Measurements from ENCODE around the gene OR5A1.

Gene OR5A1

GRCh38 chr11:59436169-59436568, at the start of gene OR5A1:
OR5A1 (plus strand) TSS chr11:59436469; CDS start chr11:59443169, 6,700 bp downstream.
- no peak for ATAC-seq
- TF ChIP-seq, protein P1, sequence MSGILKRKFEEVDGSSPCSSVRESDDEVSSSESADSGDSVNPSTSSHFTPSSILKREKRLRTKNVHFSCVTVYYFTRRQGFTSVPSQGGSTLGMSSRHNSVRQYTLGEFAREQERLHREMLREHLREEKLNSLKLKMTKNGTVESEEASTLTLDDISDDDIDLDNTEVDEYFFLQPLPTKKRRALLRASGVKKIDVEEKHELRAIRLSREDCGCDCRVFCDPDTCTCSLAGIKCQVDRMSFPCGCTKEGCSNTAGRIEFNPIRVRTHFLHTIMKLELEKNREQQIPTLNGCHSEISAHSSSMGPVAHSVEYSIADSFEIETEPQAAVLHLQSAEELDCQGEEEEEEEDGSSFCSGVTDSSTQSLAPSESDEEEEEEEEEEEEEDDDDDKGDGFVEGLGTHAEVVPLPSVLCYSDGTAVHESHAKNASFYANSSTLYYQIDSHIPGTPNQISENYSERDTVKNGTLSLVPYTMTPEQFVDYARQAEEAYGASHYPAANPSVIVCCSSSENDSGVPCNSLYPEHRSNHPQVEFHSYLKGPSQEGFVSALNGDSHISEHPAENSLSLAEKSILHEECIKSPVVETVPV (CRISPR knock-in tag; IDR thresholded peaks at IDR 0.05), result no peak
- TF ChIP-seq TOX (CRISPR knock-in tag; IDR thresholded peaks at IDR 0.05; ENCODE audit: borderline replicate concordance) (no peak), ZNF70 (CRISPR knock-in tag; IDR thresholded peaks at IDR 0.05) (no peak), ZFP3 (CRISPR knock-in tag; IDR thresholded peaks at IDR 0.05) (no peak), ARNTL (CRISPR knock-in tag; IDR thresholded peaks at IDR 0.05; ENCODE audit: borderline replicate concordance, low read depth) (no peak), BACH2 (CRISPR knock-in tag; IDR thresholded peaks at IDR 0.05; ENCODE audit: borderline replicate concordance) (no peak), ZNF8 (CRISPR knock-in tag; IDR thresholded peaks at IDR 0.05) (no peak), GLIS3 (CRISPR knock-in tag; IDR thresholded peaks at IDR 0.05) (no peak), POU6F1 (CRISPR knock-in tag; IDR thresholded peaks at IDR 0.05; ENCODE audit: borderline replicate concordance, low read depth) (no peak), PATZ1 (CRISPR knock-in tag; IDR thresholded peaks at IDR 0.05; ENCODE audit: borderline replicate concordance) (no peak), ESRRG (CRISPR knock-in tag; IDR thresholded peaks at IDR 0.05) (no peak), ZFP30 (CRISPR knock-in tag; IDR thresholded peaks at IDR 0.05) (no peak), ISL1 (CRISPR knock-in tag; IDR thresholded peaks at IDR 0.05) (no peak), PPARA (CRISPR knock-in tag; IDR thresholded peaks at IDR 0.05; ENCODE audit: borderline replicate concordance) (no peak), ZC3H10 (CRISPR knock-in tag; IDR thresholded peaks at IDR 0.05) (no peak)
- TF ChIP-seq, protein P2, sequence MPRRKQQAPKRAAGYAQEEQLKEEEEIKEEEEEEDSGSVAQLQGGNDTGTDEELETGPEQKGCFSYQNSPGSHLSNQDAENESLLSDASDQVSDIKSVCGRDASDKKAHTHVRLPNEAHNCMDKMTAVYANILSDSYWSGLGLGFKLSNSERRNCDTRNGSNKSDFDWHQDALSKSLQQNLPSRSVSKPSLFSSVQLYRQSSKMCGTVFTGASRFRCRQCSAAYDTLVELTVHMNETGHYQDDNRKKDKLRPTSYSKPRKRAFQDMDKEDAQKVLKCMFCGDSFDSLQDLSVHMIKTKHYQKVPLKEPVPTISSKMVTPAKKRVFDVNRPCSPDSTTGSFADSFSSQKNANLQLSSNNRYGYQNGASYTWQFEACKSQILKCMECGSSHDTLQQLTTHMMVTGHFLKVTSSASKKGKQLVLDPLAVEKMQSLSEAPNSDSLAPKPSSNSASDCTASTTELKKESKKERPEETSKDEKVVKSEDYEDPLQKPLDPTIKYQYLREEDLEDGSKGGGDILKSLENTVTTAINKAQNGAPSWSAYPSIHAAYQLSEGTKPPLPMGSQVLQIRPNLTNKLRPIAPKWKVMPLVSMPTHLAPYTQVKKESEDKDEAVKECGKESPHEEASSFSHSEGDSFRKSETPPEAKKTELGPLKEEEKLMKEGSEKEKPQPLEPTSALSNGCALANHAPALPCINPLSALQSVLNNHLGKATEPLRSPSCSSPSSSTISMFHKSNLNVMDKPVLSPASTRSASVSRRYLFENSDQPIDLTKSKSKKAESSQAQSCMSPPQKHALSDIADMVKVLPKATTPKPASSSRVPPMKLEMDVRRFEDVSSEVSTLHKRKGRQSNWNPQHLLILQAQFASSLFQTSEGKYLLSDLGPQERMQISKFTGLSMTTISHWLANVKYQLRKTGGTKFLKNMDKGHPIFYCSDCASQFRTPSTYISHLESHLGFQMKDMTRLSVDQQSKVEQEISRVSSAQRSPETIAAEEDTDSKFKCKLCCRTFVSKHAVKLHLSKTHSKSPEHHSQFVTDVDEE (CRISPR knock-in tag; IDR thresholded peaks at IDR 0.05), result no peak

GRCh38 chr11:59394186-59394585, 42.1 kb upstream of the OR5A1 start:
- ATAC-seq, result no peak
- TF ChIP-seq POU6F1 (CRISPR knock-in tag; IDR thresholded peaks at IDR 0.05; ENCODE audit: borderline replicate concordance, low read depth), result no peak
- TF ChIP-seq RARB (CRISPR knock-in tag; IDR thresholded peaks at IDR 0.05), result no peak
- TF ChIP-seq ZFP3 (CRISPR knock-in tag; IDR thresholded peaks at IDR 0.05), result no peak
- no peak for TF ChIP-seq CSDC2 (CRISPR knock-in tag; IDR thresholded peaks at IDR 0.05)

DNA sequence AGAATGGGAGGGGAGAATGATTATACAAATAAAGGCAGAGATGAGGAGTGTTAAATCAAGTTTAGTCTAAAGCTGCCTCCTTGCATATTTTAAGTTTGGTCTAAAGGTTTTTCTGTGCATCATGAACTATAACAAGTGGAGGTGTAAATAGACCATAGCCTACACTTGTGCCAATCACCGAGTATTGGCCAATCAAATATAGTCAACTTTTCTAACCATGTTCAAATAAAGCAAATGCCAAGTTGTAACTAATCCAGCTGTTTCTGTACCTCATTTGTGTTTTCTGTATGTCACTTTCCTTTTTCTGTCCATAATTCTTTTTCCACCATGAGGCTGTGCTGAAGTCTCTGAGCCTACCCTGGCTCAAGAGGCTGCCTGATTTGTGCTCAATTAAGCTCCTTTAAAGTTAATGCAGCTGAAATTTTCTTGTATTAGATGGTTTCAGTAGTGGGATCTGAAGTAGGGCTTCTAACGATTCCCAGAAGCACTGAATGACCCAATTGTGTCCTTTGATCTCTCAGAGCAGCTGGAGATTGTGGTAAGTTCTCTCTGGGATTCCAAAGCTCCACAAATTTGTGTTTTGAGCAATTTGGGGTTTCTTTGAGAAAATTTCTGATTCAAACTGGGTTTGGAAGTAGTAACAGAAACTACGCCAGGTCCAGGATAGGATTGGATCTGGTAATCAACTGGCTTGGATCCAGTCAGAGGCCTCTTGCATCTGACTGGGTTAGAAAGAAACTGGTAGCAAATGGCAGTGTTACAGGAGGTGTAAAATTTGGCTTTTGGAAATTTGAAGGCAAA, 35.6 kb upstream of the OR5A1 start:
- ATAC-seq, result no peak
- TF ChIP-seq POU6F1 (CRISPR knock-in tag; IDR thresholded peaks at IDR 0.05; ENCODE audit: borderline replicate concordance, low read depth), result no peak
- TF ChIP-seq TOX (CRISPR knock-in tag; IDR thresholded peaks at IDR 0.05; ENCODE audit: borderline replicate concordance), result no peak
- no peak for TF ChIP-seq ZFP3 (CRISPR knock-in tag; IDR thresholded peaks at IDR 0.05)
- no peak for TF ChIP-seq ZNF70 (CRISPR knock-in tag; IDR thresholded peaks at IDR 0.05)
- TF ChIP-seq, protein P1 (CRISPR knock-in tag; IDR thresholded peaks at IDR 0.05), result no peak
- no peak for TF ChIP-seq ZFP30 (CRISPR knock-in tag; IDR thresholded peaks at IDR 0.05)
- no peak for TF ChIP-seq OSR1 (CRISPR knock-in tag; IDR thresholded peaks at IDR 0.05)
- TF ChIP-seq SNAI2 (CRISPR knock-in tag; IDR thresholded peaks at IDR 0.05), result no peak

Data from SK-N-SH treated with all-trans-retinoic acid at 6 μM for 48 hours (cell line).